GM19025 (cell line): ENCODE data around the gene SCNN1B.
"Not testable (repeated sequence)": the region's sequence is repeated elsewhere in the genome, so short reads cannot be mapped to it uniquely, and the experiment has no call there.

ENCODE experiments used
- ATAC-seq: cut with Tn5 transposase; IDR thresholded peaks from one replicate; pipeline ENCODE4 v1.9.1; 2021; ENCODE audit warnings: mild to moderate bottlenecking, low read depth, moderate library complexity; ENCODE audit not compliant: unreplicated experiment

SCNN1B gene

GRCh38 chr16:23398987-23399805 lies 97.1 kb downstream of the SCNN1B start:
- no peak for ATAC-seq

- not testable (repeated sequence) for ATAC-seq
Observed at GRCh38 chr16:23400447-23400846, 98.3 kb downstream of the SCNN1B start.

GRCh38 chr16:23401139-23401538 lies 99.0 kb downstream of the SCNN1B start:
- ATAC-seq: no peak

GRCh38 chr16:23402100-23402499 lies 100.0 kb downstream of the SCNN1B start:
- no peak for ATAC-seq

DNA sequence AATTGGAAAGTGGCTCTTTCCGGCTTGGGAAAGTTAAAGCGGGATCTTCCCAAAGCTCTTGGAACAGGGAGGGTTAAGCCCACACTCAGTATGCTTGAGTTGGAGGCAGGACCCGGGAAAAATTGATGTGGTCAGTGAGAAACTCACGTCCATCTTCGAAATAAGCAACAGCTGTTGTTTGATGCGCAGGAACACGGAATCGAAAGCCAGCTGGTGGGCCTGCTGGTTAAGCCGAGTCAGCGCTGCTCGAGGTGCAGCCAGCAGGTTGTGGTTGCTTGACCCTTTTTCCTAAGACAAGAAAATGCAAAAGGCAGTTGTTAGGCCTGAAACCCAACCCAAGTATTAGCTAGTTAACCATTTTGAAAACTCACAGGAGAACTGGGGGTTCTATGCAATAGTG lies 101.4 kb downstream of the SCNN1B start:
- no peak for ATAC-seq

DNA sequence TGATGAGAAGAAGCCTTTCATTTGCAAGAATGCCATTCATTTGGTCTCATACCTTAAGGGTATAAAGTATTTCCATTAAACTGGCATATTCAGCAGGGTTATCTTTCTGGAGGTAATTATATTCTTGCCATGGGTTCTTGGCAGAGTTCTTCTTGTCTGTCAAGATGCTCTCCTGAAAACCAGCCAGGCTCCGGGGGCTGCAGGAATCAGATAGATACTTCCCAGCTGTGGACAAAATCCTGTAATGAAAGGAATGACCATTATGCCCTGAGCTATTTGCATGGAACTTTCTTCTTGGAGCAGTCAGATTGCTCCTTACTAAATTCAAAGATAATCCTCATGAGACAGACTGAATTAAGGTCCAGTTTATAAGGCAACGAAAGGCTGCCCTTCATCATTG lies 103.9 kb downstream of the SCNN1B start:
- no peak for ATAC-seq

DNA sequence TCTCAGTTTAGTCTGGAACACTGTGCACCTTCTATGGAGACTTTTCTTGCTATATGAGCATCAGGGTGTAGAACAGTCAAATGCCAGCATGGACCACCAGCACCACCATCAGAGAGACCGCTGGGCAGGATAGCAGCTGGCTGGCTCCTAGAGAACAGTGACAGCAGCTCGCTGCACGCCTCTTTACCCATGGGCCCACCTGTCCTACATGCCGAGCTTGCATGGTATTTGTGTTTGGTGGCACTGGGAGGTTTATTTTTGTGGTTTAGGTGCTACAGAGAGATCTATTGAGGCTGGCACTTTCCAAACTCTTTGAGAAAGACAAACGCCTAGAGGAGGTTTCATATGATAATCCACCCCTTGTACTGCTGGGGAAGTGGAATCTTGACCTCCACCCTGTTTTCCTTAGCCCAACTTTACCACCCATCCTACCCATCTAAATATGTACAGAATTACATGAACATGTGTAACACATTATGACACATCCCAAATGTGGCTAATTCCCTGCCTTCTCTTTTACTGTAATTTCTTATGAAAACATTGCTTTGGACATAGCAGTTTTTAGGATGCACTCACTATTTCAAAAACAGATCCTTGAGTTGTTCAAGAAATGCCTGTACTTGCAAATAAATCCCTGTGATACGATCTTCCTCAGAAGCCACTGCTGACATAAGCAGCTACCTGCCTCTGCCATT lies 104.6 kb downstream of the SCNN1B start:
- ATAC-seq: no peak

GRCh38 chr16:23407436-23408127 lies 105.5 kb downstream of the SCNN1B start:
- no peak for ATAC-seq

DNA sequence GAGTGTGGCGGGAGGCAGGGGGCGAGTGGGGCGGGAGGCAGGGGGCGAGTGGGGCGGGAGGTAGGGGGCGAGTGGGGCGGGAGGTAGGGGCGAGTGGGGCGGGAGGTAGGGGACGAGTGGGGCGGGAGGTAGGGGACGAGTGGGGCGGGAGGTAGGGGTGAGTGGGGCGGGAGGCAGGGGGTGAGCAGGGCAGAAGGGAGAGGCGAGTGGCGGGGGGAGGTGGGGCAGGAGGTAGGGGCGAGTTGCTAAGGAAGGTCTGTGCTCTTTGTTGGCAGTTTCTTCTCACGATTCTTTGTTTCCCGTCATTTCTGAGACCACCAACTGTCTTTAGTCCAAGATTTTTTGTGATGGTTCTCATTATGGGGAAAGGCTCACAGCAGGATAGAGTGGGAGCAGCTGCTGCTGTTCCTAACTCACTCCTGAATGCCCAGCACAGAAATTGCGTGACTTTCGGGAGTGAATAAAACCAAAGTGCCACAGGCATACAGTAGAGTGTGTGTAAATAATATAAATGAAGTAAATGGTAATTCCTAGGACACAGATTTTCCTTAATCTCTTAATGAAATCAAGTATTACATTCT lies 106.2 kb downstream of the SCNN1B start:
- ATAC-seq: no peak

DNA sequence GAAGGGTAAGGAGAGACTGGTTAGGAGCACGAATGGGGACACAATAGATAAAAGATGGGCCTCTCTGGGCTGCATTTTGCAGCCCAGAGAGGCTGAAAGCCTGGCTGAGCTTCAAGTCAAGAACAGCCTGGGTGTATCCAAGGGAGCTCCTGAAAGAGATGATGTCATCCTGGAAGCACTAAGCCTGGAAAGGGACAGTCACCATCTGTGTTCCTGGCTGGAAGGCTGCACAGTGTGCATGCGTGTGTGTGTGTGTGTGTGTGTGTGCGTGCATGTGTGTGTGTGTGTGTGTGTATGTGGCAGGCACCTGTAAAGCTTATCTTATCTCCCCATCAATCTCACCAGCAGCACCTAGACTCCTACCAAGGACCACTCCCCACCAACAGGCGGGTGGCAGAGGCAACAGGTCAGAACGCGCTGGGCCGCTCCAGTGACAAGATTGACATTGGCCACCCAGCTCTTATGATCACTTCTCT lies 106.8 kb downstream of the SCNN1B start:
- no peak for ATAC-seq

- no peak for ATAC-seq
Observed at GRCh38 chr16:23409522-23409921, 107.4 kb downstream of the SCNN1B start.

DNA sequence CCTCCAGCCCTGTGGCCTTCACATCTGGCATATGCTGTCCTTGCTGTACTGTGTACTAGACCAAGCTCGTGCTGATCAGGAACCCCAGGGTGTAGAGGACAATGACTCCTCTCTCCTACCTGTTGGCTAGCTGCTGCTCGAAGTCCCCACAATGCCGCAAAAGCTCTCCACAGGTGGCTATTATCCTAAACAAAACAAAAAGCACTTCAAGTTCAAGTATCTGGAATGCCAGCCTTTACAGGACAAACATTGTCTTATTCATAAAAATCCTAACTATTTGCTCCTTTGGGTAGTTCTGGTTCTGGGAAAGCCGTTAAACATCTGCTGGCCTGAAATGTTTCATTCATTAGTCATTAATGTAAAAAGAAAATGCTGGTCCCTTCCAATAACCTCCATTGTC lies 108.1 kb downstream of the SCNN1B start:
- no peak for ATAC-seq

DNA sequence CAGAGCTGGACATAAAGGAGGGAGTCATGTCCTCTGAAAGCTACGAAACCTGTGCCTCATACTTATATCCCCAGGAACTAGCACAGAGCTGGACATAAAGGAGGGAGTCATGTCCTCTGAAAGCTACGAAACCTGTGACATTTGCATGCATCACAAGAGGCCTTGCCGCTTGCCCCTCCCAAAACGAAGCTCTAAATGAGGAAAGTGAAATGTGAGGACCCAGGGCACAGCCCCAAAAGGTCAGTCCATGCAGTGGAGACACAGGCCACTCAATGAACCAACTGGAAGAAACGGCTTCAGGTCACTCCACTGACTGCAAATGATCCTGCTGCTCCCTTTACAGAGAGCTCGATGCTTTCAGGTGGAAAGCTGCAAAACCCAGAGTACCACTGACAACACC lies 112.6 kb downstream of the SCNN1B start:
- ATAC-seq: no peak

GRCh38 chr16:23416816-23417215 lies 114.7 kb downstream of the SCNN1B start:
- no peak for ATAC-seq

DNA sequence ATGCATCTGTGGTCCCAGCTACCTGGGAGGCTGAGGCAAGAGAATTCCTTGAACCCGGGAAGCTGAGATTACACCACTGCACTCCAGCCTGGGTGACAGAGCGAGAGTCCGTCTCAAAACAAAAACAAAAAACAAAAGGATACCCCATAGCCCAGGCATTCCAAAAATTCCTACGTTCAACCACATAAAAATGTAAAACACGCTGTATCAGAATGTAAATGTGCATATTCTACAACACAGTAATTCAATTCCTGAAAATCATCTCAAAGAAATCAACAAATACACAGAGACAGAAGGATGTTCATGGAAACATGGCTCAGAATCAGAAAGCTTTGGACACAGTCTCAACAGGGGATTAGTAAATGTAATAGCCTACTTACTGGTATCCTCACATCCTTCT lies 117.9 kb downstream of the SCNN1B start:
- no peak for ATAC-seq

- ATAC-seq: no peak
Observed at GRCh38 chr16:23423496-23424049, 121.5 kb downstream of the SCNN1B start.

DNA sequence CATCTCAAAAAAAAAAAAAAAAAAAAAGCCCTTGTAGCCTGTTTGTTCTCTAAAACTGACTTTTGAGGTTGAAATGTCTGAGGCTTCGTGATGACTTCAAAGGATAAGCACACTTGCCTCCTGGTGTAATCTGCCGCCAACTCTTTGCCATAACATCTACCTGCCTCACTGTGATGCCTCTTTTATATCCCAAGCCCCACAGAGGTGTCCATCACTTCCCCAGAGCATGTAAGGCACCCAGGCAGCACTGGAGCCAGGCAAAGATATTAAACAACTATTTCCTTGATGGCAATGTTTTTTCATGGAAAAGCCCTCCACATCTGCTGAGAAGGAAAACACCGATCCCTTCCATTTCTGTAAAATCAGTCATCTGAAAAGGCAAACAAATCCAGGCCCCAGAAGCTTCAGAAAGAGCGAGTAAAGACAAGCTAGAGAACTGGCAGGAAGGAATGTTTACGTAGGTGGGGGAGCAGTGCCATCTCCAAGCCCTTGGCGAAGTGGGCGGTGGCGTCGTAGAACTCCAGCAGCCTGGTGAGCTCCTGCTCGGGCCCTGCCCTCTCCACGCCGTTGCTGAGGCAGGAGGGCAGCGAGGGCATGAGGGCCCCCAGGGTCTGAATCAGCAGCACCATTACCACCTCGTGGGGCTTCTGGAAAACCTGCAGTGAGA lies 122.3 kb downstream of the SCNN1B start:
- no peak for ATAC-seq

DNA sequence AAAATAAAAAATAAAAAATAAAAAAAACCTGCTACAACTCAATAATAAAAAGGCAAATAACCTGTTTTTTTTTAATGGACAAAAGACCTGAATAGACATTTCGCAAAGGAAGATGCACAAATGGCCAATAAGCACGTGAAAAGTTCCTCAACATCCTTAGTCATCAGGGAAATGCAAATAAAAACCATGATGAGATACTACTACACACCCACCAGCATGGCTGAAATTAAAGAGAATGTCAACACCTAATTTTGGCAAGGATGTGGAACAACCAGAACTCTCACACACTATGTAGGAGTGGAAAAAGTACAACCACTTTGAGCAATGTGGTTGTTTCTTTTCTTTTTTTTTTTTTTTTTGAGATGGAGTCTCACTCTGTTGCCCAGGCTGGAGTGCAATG lies 126.2 kb downstream of the SCNN1B start:
- ATAC-seq: no peak
